OCI-LY3 (cell line): ENCODE data around the gene RFX7.
"Not testable (repeated sequence)": the region's sequence is repeated elsewhere in the genome, so short reads cannot be mapped to it uniquely, and the experiment has no call there.

ENCODE experiments used
- H2AFZ ChIP-seq: fragments of 200-600, 300-600 bp; shearing (Covaris generic); 2 replicates; pipeline ENCODE4 v1.6.0; 2014; ENCODE audit warnings: antibody characterized with exemption, low read depth, low read length
- H3K27ac ChIP-seq: fragments of 200-600, 300-600 bp; sonication (generic); 2 replicates; pipeline ENCODE4 v1.5.1; 2014; ENCODE audit warnings: mild to moderate bottlenecking, low read length, moderate library complexity, mixed read lengths
- H3K27me3 ChIP-seq: fragments of 200-600, 300-600 bp; sonication (generic); 2 replicates; pipeline ENCODE4 v1.6.1; 2014; ENCODE audit warnings: low read depth, low read length, mixed read lengths
- H3K36me3 ChIP-seq: fragments of 200-600, 300-600 bp; sonication (generic); replicated peaks from 2 replicates; pipeline ENCODE3; 2014; ENCODE audit warnings: low read depth, low read length, mixed read lengths
- H3K4me1 ChIP-seq: fragments of 300-600, 200-600 bp; sonication (generic); 2 replicates; pipeline ENCODE4 v1.6.1; 2014; ENCODE audit warnings: low read length, mixed read lengths
- H3K4me2 ChIP-seq: fragments of 200-600, 300-600 bp; sonication (generic); 2 replicates; pipeline ENCODE4 v1.6.1; 2014; ENCODE audit warnings: low read length, mixed read lengths
- H3K4me3 ChIP-seq: fragments of 300-600, 200-600 bp; sonication (generic); 2 replicates; pipeline ENCODE4 v1.5.1; 2014; ENCODE audit warnings: antibody characterized with exemption, mild to moderate bottlenecking, low read length, moderate library complexity
- H3K79me2 ChIP-seq: fragments of 300-600, 200-600 bp; shearing (Covaris generic); 2 replicates; pipeline ENCODE4 v1.6.1; 2014; ENCODE audit warnings: mild to moderate bottlenecking, low read length, mixed read lengths
- H3K9ac ChIP-seq: fragments of 300-600, 200-600 bp; shearing (Covaris generic); 2 replicates; pipeline ENCODE4 v1.6.0; 2014; ENCODE audit warnings: mild to moderate bottlenecking, low read length, moderate library complexity
- H3K9me3 ChIP-seq: fragments of 200-600, 300-600 bp; shearing (Covaris generic); 2 replicates; pipeline ENCODE4 v1.6.1; 2014; ENCODE audit warnings: low read length, mixed read lengths; ENCODE audit not compliant: insufficient read depth
- H4K20me1 ChIP-seq: fragments of 200-600, 300-600 bp; sonication (generic); 2 replicates; pipeline ENCODE4 v1.6.1; 2016; ENCODE audit warnings: low read length, mixed read lengths; ENCODE audit not compliant: insufficient read depth
- EZH2phosphoT487 ChIP-seq: fragments of 200-600 bp; shearing (Covaris generic); IDR thresholded peaks from 2 replicates; pipeline ENCODE4 v1.6.1; 2018; ENCODE audit warnings: antibody characterized with exemption, mixed run types, low read depth
- TF ChIP-seq, protein P1 (sequence below): fragments of 200-600, 300-600 bp; sonication (generic); IDR thresholded peaks from 2 replicates; pipeline ENCODE4 v1.5.1; 2014; ENCODE audit warnings: antibody characterized with exemption, low read length, low read depth

RFX7 gene

GRCh38 chr15:56156877-56157276 lies 86.8 kb downstream of the RFX7 start:
- Histone ChIP-seq H3K36me3 (peaks cover 6% of the 10 kb centered on the region), H3K79me2 (peaks cover 15% of the 10 kb centered on the region)

DNA sequence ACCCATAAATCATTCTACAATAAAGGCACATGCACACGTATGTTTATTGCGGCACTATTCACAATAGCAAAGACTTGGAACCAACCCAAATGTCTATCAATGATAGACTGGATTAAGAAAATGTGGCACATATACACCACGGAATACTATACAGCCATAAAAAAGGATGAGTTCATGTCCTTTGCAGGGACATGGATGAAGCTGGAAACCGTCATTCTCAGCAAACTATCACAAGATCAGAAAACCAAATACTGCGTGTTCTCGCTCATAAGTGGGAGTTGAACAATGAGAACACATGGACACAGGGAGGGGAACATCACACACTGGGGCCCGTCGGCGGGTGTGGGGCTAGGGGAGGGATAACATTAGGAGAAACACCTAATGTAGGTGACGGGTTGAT lies 88.4 kb downstream of the RFX7 start:
- H3K9ac ChIP-seq, H3K4me1 ChIP-seq, H2AFZ ChIP-seq, H3K27ac ChIP-seq, H3K36me3 ChIP-seq, H3K27me3 ChIP-seq, H3K4me3 ChIP-seq, H3K4me2 ChIP-seq, H3K9me3 ChIP-seq, H4K20me1 ChIP-seq: not testable (repeated sequence)
- peaks cover 19% of the 10 kb centered on the region for H3K79me2 ChIP-seq

More at GRCh38 chr15:56156877-56157276, 86.8 kb downstream of the RFX7 start:
- no peaks in the 10 kb centered on the region for H3K9me3 ChIP-seq
- no peak overlapping the region for H3K4me2 ChIP-seq
- H3K27ac ChIP-seq, result no peak overlapping the region
- no peak for TF ChIP-seq EZH2phosphoT487
- TF ChIP-seq, protein P1, sequence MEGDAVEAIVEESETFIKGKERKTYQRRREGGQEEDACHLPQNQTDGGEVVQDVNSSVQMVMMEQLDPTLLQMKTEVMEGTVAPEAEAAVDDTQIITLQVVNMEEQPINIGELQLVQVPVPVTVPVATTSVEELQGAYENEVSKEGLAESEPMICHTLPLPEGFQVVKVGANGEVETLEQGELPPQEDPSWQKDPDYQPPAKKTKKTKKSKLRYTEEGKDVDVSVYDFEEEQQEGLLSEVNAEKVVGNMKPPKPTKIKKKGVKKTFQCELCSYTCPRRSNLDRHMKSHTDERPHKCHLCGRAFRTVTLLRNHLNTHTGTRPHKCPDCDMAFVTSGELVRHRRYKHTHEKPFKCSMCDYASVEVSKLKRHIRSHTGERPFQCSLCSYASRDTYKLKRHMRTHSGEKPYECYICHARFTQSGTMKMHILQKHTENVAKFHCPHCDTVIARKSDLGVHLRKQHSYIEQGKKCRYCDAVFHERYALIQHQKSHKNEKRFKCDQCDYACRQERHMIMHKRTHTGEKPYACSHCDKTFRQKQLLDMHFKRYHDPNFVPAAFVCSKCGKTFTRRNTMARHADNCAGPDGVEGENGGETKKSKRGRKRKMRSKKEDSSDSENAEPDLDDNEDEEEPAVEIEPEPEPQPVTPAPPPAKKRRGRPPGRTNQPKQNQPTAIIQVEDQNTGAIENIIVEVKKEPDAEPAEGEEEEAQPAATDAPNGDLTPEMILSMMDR, result no peak
- no peak overlapping the region for H2AFZ ChIP-seq
- H4K20me1 ChIP-seq, result 0 out of 2 replicates have a peak, but pooled peaks cover 2% of the 10 kb centered on the region
- no peak overlapping the region for H3K9ac ChIP-seq
- H3K4me1 ChIP-seq, result peaks cover 11% of the 10 kb centered on the region
- H3K27me3 ChIP-seq, result no peaks in the 10 kb centered on the region
- no peak overlapping the region for H3K4me3 ChIP-seq

DNA sequence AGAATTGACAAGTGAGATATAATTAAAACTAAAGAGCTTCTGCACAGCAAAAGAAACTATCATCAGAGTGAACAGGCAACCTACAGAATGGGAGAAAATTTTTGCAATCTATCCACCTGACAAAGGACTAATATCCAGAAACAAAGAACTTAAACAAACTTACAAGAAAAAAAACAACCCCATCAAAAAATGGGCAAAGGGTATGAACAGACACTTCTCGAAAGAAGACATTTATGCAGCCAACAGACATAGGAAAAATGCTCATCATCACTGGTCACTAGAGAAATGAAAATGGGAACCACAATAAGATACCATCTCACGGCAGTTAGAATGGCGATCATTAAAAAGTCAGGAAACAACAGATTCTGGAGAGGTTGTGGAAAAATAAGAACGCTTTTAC lies 88.9 kb downstream of the RFX7 start:
- not testable (repeated sequence) for H3K27me3 ChIP-seq, H3K4me3 ChIP-seq, H3K4me1 ChIP-seq, H4K20me1 ChIP-seq, H3K27ac ChIP-seq, H3K9ac ChIP-seq, H3K9me3 ChIP-seq, H3K36me3 ChIP-seq, H2AFZ ChIP-seq, H3K4me2 ChIP-seq
- H3K79me2 ChIP-seq, result peaks cover 20% of the 10 kb centered on the region

DNA sequence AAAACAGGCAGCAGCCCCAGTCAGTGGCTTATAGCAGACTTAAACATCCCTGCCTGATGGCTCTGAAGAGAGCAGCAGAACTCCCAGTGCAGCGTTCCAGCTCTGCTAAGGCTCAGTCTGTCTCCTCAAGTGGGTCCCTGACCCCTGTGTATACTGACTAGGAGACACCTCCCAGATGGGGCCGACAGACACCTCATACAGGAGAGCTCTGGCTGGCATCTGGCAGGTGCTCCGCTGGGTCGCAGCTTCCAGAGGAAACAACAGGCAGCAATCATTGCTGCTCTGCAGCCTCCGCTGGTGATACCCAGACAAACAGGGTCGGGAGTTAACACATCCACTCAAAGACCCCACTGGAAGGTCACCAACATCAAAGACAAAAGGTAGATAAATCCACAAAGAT lies 93.5 kb downstream of the RFX7 start:
- Histone ChIP-seq H2AFZ (no peak overlapping the region), H3K79me2 (peaks cover 32% of the 10 kb centered on the region), H3K4me3 (no peak overlapping the region), H3K9me3 (no peaks in the 10 kb centered on the region), H3K4me2 (no peak overlapping the region), H3K27me3 (no peaks in the 10 kb centered on the region), H3K36me3 (no peaks in the 10 kb centered on the region), H3K9ac (no peak overlapping the region), H3K27ac (no peak overlapping the region), H4K20me1 (0 out of 2 replicates have a peak, but pooled peaks cover 20% of the 10 kb centered on the region), H3K4me1 (no peaks in the 10 kb centered on the region)
- TF ChIP-seq, protein P1, result no peak
- TF ChIP-seq EZH2phosphoT487, result no peak

- no peak for TF ChIP-seq EZH2phosphoT487
- TF ChIP-seq, protein P1, result no peak
- H3K9me3 ChIP-seq, result no peaks in the 10 kb centered on the region
- H3K79me2 ChIP-seq, result peaks cover 26% of the 10 kb centered on the region
These were observed 95.6 kb downstream of the RFX7 start for GRCh38 chr15:56148064-56148463.

More at GRCh38 chr15:56148064-56148463, 95.6 kb downstream of the RFX7 start:
- H3K27ac ChIP-seq, result no peak overlapping the region
- H2AFZ ChIP-seq, result no peak overlapping the region
- no peak overlapping the region for H3K9ac ChIP-seq
- no peaks in the 10 kb centered on the region for H3K36me3 ChIP-seq
- no peaks in the 10 kb centered on the region for H3K27me3 ChIP-seq
- H3K4me1 ChIP-seq, result no peaks in the 10 kb centered on the region
- no peak overlapping the region for H3K4me2 ChIP-seq
- H3K4me3 ChIP-seq, result no peak overlapping the region
- H4K20me1 ChIP-seq, result 0 out of 2 replicates have a peak, but pooled peaks cover 20% of the 10 kb centered on the region
